SK-N-SH (cell line): ENCODE results near the gene TBL1XR1. TPM values are rescaled to one million over a fixed set of nuclear protein-coding genes. Genes with fewer than 3 reads are reported as not detected.

Experiments used
- ELF1 ChIP-seq: IDR thresholded peaks from 2 replicates; pipeline ENCODE4 v1.4.0; 2012
- EZH2phosphoT487 ChIP-seq: fragments of 200-600 bp; sonication (generic); IDR thresholded peaks from 2 replicates; pipeline ENCODE4 v1.6.1; 2017; ENCODE audit warnings: low read depth, mixed run types, mild to moderate bottlenecking, antibody characterized with exemption, moderate library complexity, borderline replicate concordance
- FOXJ3 ChIP-seq: sonication (generic); formaldehyde crosslinking; IDR thresholded peaks from 2 replicates; pipeline ENCODE4 v1.5.1; 2020; ENCODE audit warnings: mild to moderate bottlenecking, missing genetic modification reagents
- FOXM1 ChIP-seq: IDR thresholded peaks from 2 replicates; pipeline ENCODE4 v1.4.0; 2012; ENCODE audit warnings: low read depth, mild to moderate bottlenecking
- GABPA ChIP-seq: IDR thresholded peaks from 2 replicates; pipeline ENCODE4 v1.4.0; 2012; ENCODE audit warnings: low read depth, mild to moderate bottlenecking
- GATA2 ChIP-seq: sonication (generic); formaldehyde crosslinking; IDR thresholded peaks from 2 replicates; pipeline ENCODE4 v1.5.0; 2020; ENCODE audit warnings: mild to moderate bottlenecking, missing genetic modification reagents
- JUND ChIP-seq: IDR thresholded peaks from 2 replicates; pipeline ENCODE4 v1.4.0; 2012
- MAX ChIP-seq: IDR thresholded peaks from 2 replicates; pipeline ENCODE4 v1.4.0; 2012; ENCODE audit warnings: low read depth
- MXI1 ChIP-seq: IDR thresholded peaks from 2 replicates; pipeline ENCODE4 v1.6.1; 2012; ENCODE audit warnings: mild to moderate bottlenecking, low read depth, low read length, improper control_type of control experiment
- POLR2AphosphoS5 ChIP-seq: IDR thresholded peaks from 2 replicates; pipeline ENCODE4 v1.6.1; 2012; ENCODE audit warnings: low read depth, low read length
- RCOR1 ChIP-seq: fragments of 150-350 bp; IDR thresholded peaks from 2 replicates; pipeline ENCODE4 v1.6.1; 2017; ENCODE audit warnings: antibody characterized with exemption, low read length
- REST ChIP-seq: IDR thresholded peaks from 2 replicates; pipeline ENCODE4 v1.6.1; 2012; ENCODE audit warnings: mild to moderate bottlenecking, low read depth, low read length, moderate library complexity
- RFX5 ChIP-seq: IDR thresholded peaks from 2 replicates; pipeline ENCODE4 v1.6.1; 2012; ENCODE audit warnings: mild to moderate bottlenecking, improper control_type of control experiment, low read length
- RXRA ChIP-seq: IDR thresholded peaks from 2 replicates; pipeline ENCODE4 v1.4.0; 2012; ENCODE audit warnings: low read depth, mild to moderate bottlenecking, borderline replicate concordance
- SIN3A ChIP-seq: IDR thresholded peaks from 2 replicates; pipeline ENCODE4 v1.6.1; 2012; ENCODE audit warnings: low read depth, mild to moderate bottlenecking, low read length, moderate library complexity, borderline replicate concordance
- TCF12 ChIP-seq: IDR thresholded peaks from 2 replicates; pipeline ENCODE4 v1.4.0; 2012
- TEAD4 ChIP-seq: IDR thresholded peaks from 2 replicates; pipeline ENCODE4 v1.4.0; 2012; ENCODE audit warnings: mild to moderate bottlenecking, borderline replicate concordance; ENCODE audit not compliant: insufficient read depth
- YY1 ChIP-seq: IDR thresholded peaks from 2 replicates; pipeline ENCODE4 v1.4.0; 2012; ENCODE audit warnings: low read depth, mild to moderate bottlenecking
- polyA plus RNA-seq, 3 experiments: library from polyadenylated mRNA; depleted of rRNA; stranded (reverse); fragments of >200 nt; gene quantifications; 2 replicates each; pipeline ENCODE4 v1.2.3, GENCODE V29; 2012
- TF ChIP-seq, protein P1 (sequence below): IDR thresholded peaks from 2 replicates; pipeline ENCODE4 v1.4.0; 2012; ENCODE audit warnings: low read depth, borderline replicate concordance

Gene TBL1XR1
- polyA plus RNA-seq, 1 of the 3 experiments (the other 2 are of a cell fraction): 20.9 TPM

GRCh38 chr3:177126015-177126773, 71.1 kb downstream of the TBL1XR1 start (continued):
- TF ChIP-seq GABPA: no peak
- TF ChIP-seq, protein P1, sequence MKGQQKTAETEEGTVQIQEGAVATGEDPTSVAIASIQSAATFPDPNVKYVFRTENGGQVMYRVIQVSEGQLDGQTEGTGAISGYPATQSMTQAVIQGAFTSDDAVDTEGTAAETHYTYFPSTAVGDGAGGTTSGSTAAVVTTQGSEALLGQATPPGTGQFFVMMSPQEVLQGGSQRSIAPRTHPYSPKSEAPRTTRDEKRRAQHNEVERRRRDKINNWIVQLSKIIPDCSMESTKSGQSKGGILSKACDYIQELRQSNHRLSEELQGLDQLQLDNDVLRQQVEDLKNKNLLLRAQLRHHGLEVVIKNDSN: no peak
- no peak for TF ChIP-seq FOXM1
- no peak for TF ChIP-seq SIN3A
- TF ChIP-seq JUND: peak; percentile 51; the same call in 1 of the 2 replicates
- TF ChIP-seq REST: peak; percentile 66
- TF ChIP-seq RFX5: no peak
- peak; percentile 77 for TF ChIP-seq TCF12
- TF ChIP-seq MXI1: no peak
- no peak for TF ChIP-seq POLR2AphosphoS5
- TF ChIP-seq YY1: no peak
- TF ChIP-seq ELF1: no peak
- no peak for TF ChIP-seq FOXJ3 (CRISPR knock-in tag)
- no peak for TF ChIP-seq TEAD4
- no peak for TF ChIP-seq RCOR1
- TF ChIP-seq MAX: no peak; the same call in 1 of the 2 replicates
- no peak for TF ChIP-seq EZH2phosphoT487
- no peak for TF ChIP-seq RXRA
- no peak for TF ChIP-seq GATA2 (CRISPR knock-in tag)
